ENCODE results near the gene BAZ2B. TPM values are rescaled to one million over a fixed set of nuclear protein-coding genes. Genes with fewer than 3 reads are reported as not detected.

The BAZ2B gene
- total and polyA plus RNA-seq, 2 experiments from 2014 or later, result 51.7 to 62.9 TPM

DNA sequence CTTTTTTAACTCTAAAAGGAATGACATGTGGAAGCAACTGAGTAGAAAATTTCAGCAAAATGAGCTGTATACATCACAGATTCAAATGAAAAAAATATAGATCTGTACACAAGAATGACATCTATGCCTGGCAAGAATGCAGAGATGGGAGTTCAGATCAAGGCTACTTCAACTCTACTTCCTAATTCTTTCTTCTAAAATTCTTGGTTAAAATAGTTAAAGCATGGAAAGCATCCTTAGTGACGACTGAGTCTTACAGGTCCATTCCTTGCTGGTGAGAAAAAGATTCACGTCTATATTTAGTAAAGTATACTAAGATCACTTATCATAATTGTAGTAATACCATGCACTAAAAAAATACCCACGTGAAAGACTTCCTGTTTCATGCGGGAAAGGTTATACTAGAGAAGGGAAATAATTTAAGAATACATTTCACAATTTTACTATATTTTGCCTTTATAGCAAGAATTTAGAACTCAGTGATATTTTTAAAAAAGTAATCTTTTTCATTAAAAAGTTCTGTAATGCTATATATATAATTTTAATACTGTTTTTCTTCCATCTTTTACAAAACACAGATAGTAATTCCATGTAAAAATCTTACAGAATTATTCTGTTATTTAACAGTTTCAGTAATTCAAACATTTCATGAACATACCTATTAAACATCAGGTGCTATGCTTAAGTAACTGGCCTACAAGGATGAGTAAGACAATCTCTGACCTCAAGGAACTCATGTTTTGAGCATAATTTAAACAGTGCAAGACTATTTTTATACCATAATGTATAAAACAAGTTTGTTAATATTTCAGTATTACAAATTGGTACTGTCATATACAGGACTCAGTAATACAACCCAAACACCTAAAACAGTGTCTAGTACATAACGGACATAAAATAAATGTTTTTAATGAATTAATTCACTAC lies 159.6 kb downstream of the BAZ2B start:
- H3F3A ChIP-seq (replicated peaks; ENCODE audit: low read depth), result no peaks in the 10 kb centered on the region
- no peak for DNase-seq (ENCODE audit: low spot score)
- H3K27me3 Mint-ChIP-seq (ENCODE audit: insufficient read depth, low read depth, poor library complexity), result no peaks in the 10 kb centered on the region
- no peak overlapping the region for H3K4me3 ChIP-seq
- H3K27ac Mint-ChIP-seq, result no peak overlapping the region
- no peak overlapping the region for H3K4me3 Mint-ChIP-seq
- H3K9me2 ChIP-seq (ENCODE audit: insufficient read depth), result no peaks in the 10 kb centered on the region
- H3K9me3 Mint-ChIP-seq, result no peaks in the 10 kb centered on the region
- H3K27ac ChIP-seq (ENCODE audit: low read depth), result no peak overlapping the region
- no peaks in the 10 kb centered on the region for H3K79me2 ChIP-seq (replicated peaks; ENCODE audit: insufficient read depth)
- H3K4me1 ChIP-seq (ENCODE audit: insufficient read depth), result no peaks in the 10 kb centered on the region
- H3K4me2 ChIP-seq, result no peak overlapping the region
- H3K36me3 ChIP-seq (ENCODE audit: insufficient read depth), result no peaks in the 10 kb centered on the region
- H2AFZ ChIP-seq, result no peak overlapping the region
- no peaks in the 10 kb centered on the region for H3K36me3 Mint-ChIP-seq (ENCODE audit: low read depth)
- TF ChIP-seq, protein P1, sequence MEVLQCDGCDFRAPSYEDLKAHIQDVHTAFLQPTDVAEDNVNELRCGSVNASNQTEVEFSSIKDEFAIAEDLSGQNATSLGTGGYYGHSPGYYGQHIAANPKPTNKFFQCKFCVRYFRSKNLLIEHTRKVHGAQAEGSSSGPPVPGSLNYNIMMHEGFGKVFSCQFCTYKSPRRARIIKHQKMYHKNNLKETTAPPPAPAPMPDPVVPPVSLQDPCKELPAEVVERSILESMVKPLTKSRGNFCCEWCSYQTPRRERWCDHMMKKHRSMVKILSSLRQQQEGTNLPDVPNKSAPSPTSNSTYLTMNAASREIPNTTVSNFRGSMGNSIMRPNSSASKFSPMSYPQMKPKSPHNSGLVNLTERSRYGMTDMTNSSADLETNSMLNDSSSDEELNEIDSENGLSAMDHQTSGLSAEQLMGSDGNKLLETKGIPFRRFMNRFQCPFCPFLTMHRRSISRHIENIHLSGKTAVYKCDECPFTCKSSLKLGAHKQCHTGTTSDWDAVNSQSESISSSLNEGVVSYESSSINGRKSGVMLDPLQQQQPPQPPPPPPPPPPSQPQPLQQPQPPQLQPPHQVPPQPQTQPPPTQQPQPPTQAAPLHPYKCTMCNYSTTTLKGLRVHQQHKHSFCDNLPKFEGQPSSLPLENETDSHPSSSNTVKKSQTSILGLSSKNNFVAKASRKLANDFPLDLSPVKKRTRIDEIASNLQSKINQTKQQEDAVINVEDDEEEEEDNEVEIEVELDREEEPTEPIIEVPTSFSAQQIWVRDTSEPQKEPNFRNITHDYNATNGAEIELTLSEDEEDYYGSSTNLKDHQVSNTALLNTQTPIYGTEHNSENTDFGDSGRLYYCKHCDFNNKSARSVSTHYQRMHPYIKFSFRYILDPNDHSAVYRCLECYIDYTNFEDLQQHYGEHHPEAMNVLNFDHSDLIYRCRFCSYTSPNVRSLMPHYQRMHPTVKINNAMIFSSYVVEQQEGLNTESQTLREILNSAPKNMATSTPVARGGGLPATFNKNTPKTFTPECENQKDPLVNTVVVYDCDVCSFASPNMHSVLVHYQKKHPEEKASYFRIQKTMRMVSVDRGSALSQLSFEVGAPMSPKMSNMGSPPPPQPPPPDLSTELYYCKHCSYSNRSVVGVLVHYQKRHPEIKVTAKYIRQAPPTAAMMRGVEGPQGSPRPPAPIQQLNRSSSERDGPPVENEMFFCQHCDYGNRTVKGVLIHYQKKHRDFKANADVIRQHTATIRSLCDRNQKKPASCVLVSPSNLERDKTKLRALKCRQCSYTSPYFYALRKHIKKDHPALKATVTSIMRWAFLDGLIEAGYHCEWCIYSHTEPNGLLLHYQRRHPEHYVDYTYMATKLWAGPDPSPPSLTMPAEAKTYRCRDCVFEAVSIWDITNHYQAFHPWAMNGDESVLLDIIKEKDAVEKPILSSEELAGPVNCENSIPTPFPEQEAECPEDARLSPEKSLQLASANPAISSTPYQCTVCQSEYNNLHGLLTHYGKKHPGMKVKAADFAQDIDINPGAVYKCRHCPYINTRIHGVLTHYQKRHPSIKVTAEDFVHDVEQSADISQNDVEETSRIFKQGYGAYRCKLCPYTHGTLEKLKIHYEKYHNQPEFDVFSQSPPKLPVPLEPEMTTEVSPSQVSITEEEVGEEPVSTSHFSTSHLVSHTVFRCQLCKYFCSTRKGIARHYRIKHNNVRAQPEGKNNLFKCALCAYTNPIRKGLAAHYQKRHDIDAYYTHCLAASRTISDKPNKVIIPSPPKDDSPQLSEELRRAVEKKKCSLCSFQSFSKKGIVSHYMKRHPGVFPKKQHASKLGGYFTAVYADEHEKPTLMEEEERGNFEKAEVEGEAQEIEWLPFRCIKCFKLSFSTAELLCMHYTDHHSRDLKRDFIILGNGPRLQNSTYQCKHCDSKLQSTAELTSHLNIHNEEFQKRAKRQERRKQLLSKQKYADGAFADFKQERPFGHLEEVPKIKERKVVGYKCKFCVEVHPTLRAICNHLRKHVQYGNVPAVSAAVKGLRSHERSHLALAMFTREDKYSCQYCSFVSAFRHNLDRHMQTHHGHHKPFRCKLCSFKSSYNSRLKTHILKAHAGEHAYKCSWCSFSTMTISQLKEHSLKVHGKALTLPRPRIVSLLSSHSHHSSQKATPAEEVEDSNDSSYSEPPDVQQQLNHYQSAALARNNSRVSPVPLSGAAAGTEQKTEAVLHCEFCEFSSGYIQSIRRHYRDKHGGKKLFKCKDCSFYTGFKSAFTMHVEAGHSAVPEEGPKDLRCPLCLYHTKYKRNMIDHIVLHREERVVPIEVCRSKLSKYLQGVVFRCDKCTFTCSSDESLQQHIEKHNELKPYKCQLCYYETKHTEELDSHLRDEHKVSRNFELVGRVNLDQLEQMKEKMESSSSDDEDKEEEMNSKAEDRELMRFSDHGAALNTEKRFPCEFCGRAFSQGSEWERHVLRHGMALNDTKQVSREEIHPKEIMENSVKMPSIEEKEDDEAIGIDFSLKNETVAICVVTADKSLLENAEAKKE (CRISPR knock-in tag; IDR thresholded peaks at IDR 0.05), result no peak
- TF ChIP-seq POLR2AphosphoS5 (IDR thresholded peaks at IDR 0.05; ENCODE audit: low read depth) (no peak), JUNB (IDR thresholded peaks at IDR 0.05; ENCODE audit: unreplicated experiment) (no peak)
- ATAC-seq, result no peak
- H4K20me1 ChIP-seq (replicated peaks; ENCODE audit: insufficient read depth), result no peaks in the 10 kb centered on the region
- H3K27me3 ChIP-seq (ENCODE audit: insufficient read depth), result no peaks in the 10 kb centered on the region
- H3K4me1 Mint-ChIP-seq, result no peaks in the 10 kb centered on the region

DNA sequence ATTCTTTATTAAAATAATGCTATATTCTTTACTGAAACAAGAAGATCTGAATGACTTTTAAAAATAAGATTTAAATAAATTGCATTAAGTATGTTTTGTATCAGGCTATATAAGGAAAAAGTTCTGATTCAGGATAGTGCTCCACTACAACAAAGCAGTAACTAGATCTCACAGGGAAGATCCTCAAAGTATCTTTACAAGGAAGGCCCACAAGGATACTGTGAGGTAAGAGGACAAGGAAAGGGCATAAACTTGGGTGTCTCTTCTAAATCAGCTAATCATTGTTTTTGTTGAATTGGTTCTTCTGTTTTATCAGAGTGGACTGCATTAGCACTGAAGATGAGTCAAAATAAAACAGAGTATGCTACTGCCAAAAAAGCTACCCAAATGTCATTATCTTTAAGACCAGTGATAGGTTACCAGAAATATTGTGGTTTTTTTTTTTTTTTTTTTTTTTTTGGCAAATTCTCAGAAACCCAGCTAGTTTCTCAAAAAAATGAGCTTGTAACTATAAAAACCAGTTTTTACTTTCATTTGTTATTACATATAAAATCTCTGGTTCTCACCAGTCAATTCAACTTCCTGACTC lies 160.9 kb downstream of the BAZ2B start:
- Histone ChIP-seq H3K36me3 (ENCODE audit: insufficient read depth) (no peaks in the 10 kb centered on the region), H3F3A (replicated peaks; ENCODE audit: low read depth) (no peaks in the 10 kb centered on the region), H4K20me1 (replicated peaks; ENCODE audit: insufficient read depth) (no peaks in the 10 kb centered on the region), H3K4me2 (no peak overlapping the region), H2AFZ (no peak overlapping the region), H3K4me3 (no peak overlapping the region), H3K27me3 (ENCODE audit: insufficient read depth) (no peaks in the 10 kb centered on the region), H3K79me2 (replicated peaks; ENCODE audit: insufficient read depth) (no peaks in the 10 kb centered on the region), H3K27ac (ENCODE audit: low read depth) (no peak overlapping the region), H3K4me1 (ENCODE audit: insufficient read depth) (no peaks in the 10 kb centered on the region), H3K9me2 (ENCODE audit: insufficient read depth) (no peaks in the 10 kb centered on the region)
- no peaks in the 10 kb centered on the region for H3K36me3 Mint-ChIP-seq (ENCODE audit: low read depth)
- H3K4me3 Mint-ChIP-seq, result no peak overlapping the region
- no peaks in the 10 kb centered on the region for H3K27me3 Mint-ChIP-seq (ENCODE audit: insufficient read depth, low read depth, poor library complexity)
- ATAC-seq (no peak), DNase-seq (ENCODE audit: low spot score) (peak; percentile 10)
- no peak overlapping the region for H3K27ac Mint-ChIP-seq
- no peaks in the 10 kb centered on the region for H3K9me3 Mint-ChIP-seq
- no peak for TF ChIP-seq JUNB (IDR thresholded peaks at IDR 0.05; ENCODE audit: unreplicated experiment)
- TF ChIP-seq ZNF331 (CRISPR knock-in tag; IDR thresholded peaks at IDR 0.05; ENCODE audit: low read depth), result no peak
- TF ChIP-seq CREB1 (CRISPR knock-in tag; IDR thresholded peaks at IDR 0.05; ENCODE audit: low read depth), result no peak
- no peak for TF ChIP-seq ZNF114 (CRISPR knock-in tag; IDR thresholded peaks at IDR 0.05)
- TF ChIP-seq, protein P2, sequence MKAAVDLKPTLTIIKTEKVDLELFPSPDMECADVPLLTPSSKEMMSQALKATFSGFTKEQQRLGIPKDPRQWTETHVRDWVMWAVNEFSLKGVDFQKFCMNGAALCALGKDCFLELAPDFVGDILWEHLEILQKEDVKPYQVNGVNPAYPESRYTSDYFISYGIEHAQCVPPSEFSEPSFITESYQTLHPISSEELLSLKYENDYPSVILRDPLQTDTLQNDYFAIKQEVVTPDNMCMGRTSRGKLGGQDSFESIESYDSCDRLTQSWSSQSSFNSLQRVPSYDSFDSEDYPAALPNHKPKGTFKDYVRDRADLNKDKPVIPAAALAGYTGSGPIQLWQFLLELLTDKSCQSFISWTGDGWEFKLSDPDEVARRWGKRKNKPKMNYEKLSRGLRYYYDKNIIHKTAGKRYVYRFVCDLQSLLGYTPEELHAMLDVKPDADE (IDR thresholded peaks at IDR 0.05), result no peak
- TF ChIP-seq EZH2 (IDR thresholded peaks at IDR 0.05; ENCODE audit: low read depth, unreplicated experiment), result no peak
- no peaks in the 10 kb centered on the region; the same call in 2 of the 3 replicates for H3K4me1 Mint-ChIP-seq

Data from GM23338 (cell line).